ENCODE measurements around the gene FOXRED2. TPM values are rescaled to one million over a fixed set of nuclear protein-coding genes. Genes with fewer than 3 reads are reported as not detected.

The FOXRED2 gene
- total RNA-seq, 4 donors from 2014 or later, result 4.6 to 7.5 (median 6.0) TPM

DNA sequence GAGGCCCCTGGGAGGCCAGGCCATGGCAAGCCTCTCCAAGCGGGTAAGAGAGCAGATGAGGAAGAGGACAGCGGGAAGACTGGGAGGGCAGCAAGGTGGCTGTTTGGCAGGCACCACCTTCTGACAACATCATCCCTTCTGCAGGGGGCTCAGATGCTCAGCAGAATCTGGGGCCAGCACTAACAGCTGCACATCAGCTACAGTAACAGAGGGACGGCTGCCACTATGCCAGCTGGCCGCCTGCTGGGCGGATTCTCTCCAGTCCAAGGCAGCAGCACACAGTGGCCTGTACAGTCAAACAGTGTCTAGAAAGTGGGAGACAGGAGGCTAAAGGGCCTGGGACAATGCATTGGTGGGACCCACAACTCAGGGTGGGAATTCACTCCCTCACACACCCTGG lies 14.7 kb downstream of the FOXRED2 start:
- TF ChIP-seq CTCF (IDR thresholded peaks at IDR 0.05; ENCODE audit: low read depth), result no peak

DNA sequence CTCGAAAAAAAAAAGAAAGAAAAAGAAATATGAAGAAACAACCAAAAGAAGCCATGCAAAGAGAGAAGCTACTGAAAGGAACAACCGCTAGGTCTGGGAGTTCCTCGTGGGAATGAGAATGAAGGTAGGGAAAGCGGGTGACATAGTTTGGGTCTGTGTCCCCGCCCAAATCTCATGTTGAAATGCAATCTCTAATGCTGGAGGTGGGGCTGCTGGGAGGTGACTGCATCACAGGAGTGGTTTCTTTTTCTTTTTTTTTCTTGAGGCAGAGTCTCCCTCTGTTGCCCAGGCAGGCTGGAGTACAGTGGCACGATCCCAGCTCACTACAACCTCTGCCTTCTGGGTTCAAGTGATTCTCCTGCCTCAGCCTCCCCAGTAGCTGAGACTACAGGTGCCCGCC lies 15.7 kb downstream of the FOXRED2 start:
- no peak for TF ChIP-seq CTCF (IDR thresholded peaks at IDR 0.05; ENCODE audit: low read depth)

GRCh38 chr22:36486619-36487384 lies 20.0 kb downstream of the FOXRED2 start:
- TF ChIP-seq CTCF (IDR thresholded peaks at IDR 0.05; ENCODE audit: low read depth), result no peak

- TF ChIP-seq CTCF (IDR thresholded peaks at IDR 0.05; ENCODE audit: low read depth), result no peak
Measured at GRCh38 chr22:36481393-36482168, 25.3 kb downstream of the FOXRED2 start, which contains the start of gene TXN2. Gene TXN2 (minus strand): TSS chr22:36481640. CDS start chr22:36480837, 803 bp downstream.

DNA sequence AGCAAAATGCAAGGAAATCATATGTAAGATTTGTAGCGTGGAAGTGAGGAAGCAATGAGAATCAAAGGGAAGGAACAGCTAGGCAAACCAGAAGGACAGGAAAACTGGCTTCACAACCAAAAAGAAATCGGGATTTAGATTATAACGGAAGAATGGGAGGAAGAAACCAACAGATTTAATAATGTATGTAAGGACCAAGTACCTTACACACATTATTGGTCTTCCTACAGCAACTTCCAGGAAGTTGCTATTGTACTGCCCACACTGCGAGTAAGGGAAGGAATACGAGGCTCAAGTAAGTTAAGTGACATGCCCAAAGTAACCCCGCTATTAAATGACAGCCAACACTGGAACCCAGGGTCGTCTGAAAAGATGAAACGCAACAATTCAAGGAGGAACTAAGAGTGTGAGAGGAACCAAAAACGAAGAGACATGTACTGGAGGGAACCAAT lies 25.9 kb downstream of the FOXRED2 start:
- no peak for TF ChIP-seq CTCF (IDR thresholded peaks at IDR 0.05; ENCODE audit: low read depth)

DNA sequence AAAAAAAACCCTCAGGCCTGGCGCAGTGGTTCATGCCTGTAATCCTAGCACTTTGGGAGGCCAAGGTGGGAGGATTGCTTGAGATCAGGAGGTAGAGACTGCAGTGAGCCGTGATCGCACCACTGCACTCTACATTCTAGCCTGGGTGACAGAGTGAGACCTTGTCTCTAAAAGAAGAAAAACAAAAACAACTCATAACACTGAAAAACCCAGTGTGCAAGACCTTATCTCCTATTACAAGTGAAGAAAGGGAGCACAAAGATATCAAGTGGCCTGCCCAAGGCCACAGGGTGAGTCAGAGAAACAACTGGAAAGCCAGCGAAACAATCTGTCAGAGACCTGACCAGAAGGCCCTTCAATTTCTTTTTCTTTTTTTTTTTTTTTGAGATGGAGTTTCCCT lies 27.9 kb downstream of the FOXRED2 start:
- no peak for TF ChIP-seq CTCF (IDR thresholded peaks at IDR 0.05; ENCODE audit: low read depth)

- no peak for TF ChIP-seq CTCF (IDR thresholded peaks at IDR 0.05; ENCODE audit: low read depth)
Measured at GRCh38 chr22:36475341-36475740, 31.5 kb downstream of the FOXRED2 start.

Measured in subcutaneous adipose tissue (tissue), 4 donors.